GM18498 (cell line): ENCODE results near the gene TRPM1.
A peak's percentile ranks its signal among the peaks of the same experiment; 100 is the strongest.

Source experiments
- ATAC-seq: cut with Tn5 transposase; IDR thresholded peaks from one replicate; pipeline ENCODE4 v1.9.1; 2021; ENCODE audit warnings: mild to moderate bottlenecking, moderate library complexity; ENCODE audit not compliant: unreplicated experiment

The TRPM1 gene

GRCh38 chr15:31101262-31102038, at the start of gene TRPM1:
TSS of gene TRPM1 (minus strand) at chr15:31101725. CDS start at chr15:31081355, 20,370 bp downstream.
- ATAC-seq: no peak

GRCh38 chr15:31150732-31151231, 49.3 kb upstream of the TRPM1 start:
- ATAC-seq: no peak

- ATAC-seq: no peak
These were observed 48.5 kb upstream of the TRPM1 start for GRCh38 chr15:31149987-31150386.

- ATAC-seq: no peak
These were observed 47.6 kb upstream of the TRPM1 start for GRCh38 chr15:31149088-31149505.

- no peak for ATAC-seq
These were observed 47.0 kb upstream of the TRPM1 start for GRCh38 chr15:31148297-31149087.

- no peak for ATAC-seq
These were observed 46.4 kb upstream of the TRPM1 start for GRCh38 chr15:31147944-31148296.

- ATAC-seq: no peak
These were observed 45.9 kb upstream of the TRPM1 start for GRCh38 chr15:31147456-31147855.

- ATAC-seq: no peak
These were observed 43.9 kb upstream of the TRPM1 start for GRCh38 chr15:31145271-31145911.

- no peak for ATAC-seq
These were observed 40.3 kb upstream of the TRPM1 start for GRCh38 chr15:31141792-31142191.

- no peak for ATAC-seq
These were observed 35.2 kb upstream of the TRPM1 start for GRCh38 chr15:31136607-31137328.

GRCh38 chr15:31136016-31136415, 34.5 kb upstream of the TRPM1 start:
- ATAC-seq: no peak

GRCh38 chr15:31135523-31135922, 34.0 kb upstream of the TRPM1 start:
- ATAC-seq: no peak

GRCh38 chr15:31133890-31134289, 32.4 kb upstream of the TRPM1 start:
- ATAC-seq: no peak

- ATAC-seq: no peak
These were observed 30.4 kb upstream of the TRPM1 start for GRCh38 chr15:31131853-31132375.

GRCh38 chr15:31130576-31131237, 29.2 kb upstream of the TRPM1 start:
- no peak for ATAC-seq

- ATAC-seq: no peak
These were observed 28.3 kb upstream of the TRPM1 start for GRCh38 chr15:31129769-31130303.

GRCh38 chr15:31128919-31129768, 27.6 kb upstream of the TRPM1 start:
- peak; percentile 66 for ATAC-seq

- no peak for ATAC-seq
These were observed 27.0 kb upstream of the TRPM1 start for GRCh38 chr15:31128477-31128876.
